ENCODE measurements around the gene KRTAP5-2. TPM values are rescaled to one million over a fixed set of nuclear protein-coding genes. Genes with fewer than 3 reads are reported as not detected.

Gene KRTAP5-2
- total RNA-seq, 1 donor from 2014 or later: not detected

DNA sequence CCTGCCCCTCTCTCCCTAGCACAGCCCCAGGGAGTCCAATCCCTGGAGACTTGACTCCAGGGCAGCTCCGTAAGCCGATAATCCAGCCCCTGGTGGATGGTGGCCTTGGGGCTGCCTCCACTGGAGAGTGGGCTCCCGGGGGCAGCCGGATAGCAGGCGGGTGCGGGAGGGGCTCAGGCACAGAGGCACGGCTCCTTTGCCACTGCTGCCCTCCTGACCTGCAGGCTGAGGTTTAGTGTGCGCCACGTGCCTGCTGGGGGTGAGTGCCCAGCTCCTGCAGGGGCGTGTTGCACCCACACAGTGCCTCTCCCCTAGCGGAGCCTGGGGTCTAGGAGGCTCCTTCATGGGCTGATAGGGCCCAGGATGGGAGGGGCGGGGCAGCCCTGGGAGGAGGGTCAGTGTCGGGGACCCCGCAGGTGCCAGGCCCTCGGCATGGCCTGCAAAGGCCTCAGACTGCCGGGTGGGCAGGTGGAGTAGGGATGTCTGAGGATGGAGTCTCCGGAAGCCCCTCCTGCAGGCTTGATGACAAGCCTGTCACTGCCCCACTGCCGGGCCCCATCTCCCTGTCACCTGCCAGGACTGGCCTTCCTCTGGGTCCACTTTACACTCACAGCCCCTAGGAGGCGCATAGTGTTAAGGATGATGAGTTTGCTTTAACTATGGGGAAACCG, 31.6 kb downstream of the KRTAP5-2 start:
- H3K4me1 Mint-ChIP-seq (ENCODE audit: unreplicated experiment): no peaks in the 10 kb centered on the region
- no peaks in the 10 kb centered on the region for H3K36me3 Mint-ChIP-seq (ENCODE audit: low read depth, unreplicated experiment)
- H3K27me3 Mint-ChIP-seq (ENCODE audit: unreplicated experiment): peaks cover 21% of the 10 kb centered on the region
- H3K27ac Mint-ChIP-seq (ENCODE audit: unreplicated experiment): no peak overlapping the region
- peak; percentile 5 for DNase-seq (ENCODE audit: low spot score)
- H3K9me3 Mint-ChIP-seq (ENCODE audit: unreplicated experiment): no peaks in the 10 kb centered on the region
- TF ChIP-seq, protein P1, sequence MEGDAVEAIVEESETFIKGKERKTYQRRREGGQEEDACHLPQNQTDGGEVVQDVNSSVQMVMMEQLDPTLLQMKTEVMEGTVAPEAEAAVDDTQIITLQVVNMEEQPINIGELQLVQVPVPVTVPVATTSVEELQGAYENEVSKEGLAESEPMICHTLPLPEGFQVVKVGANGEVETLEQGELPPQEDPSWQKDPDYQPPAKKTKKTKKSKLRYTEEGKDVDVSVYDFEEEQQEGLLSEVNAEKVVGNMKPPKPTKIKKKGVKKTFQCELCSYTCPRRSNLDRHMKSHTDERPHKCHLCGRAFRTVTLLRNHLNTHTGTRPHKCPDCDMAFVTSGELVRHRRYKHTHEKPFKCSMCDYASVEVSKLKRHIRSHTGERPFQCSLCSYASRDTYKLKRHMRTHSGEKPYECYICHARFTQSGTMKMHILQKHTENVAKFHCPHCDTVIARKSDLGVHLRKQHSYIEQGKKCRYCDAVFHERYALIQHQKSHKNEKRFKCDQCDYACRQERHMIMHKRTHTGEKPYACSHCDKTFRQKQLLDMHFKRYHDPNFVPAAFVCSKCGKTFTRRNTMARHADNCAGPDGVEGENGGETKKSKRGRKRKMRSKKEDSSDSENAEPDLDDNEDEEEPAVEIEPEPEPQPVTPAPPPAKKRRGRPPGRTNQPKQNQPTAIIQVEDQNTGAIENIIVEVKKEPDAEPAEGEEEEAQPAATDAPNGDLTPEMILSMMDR (IDR thresholded peaks at IDR 0.05; ENCODE audit: unreplicated experiment): no peak
- H3K4me3 Mint-ChIP-seq (ENCODE audit: unreplicated experiment): no peak overlapping the region

DNA sequence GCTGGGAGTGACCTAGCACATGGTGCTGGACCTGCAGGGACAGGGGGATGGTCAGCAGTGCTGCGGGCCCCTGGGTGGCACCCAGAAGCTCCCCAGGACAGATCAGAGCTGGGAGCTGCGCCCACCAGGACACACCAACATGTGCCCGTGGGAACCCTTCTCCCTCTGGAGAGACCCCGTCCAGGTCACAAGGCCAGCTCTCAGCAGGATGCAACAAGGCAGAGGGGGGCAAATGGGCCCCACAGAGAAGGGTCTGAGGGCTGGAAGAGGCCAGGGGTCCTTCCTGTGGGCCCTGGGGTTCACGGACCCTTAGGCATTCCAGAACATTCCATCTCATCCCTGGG, 32.2 kb downstream of the KRTAP5-2 start:
- Mint-ChIP-seq H3K27ac (ENCODE audit: unreplicated experiment) (no peak overlapping the region), H3K9me3 (ENCODE audit: unreplicated experiment) (no peaks in the 10 kb centered on the region), H3K4me3 (ENCODE audit: unreplicated experiment) (no peak overlapping the region), H3K27me3 (ENCODE audit: unreplicated experiment) (peaks cover 21% of the 10 kb centered on the region), H3K4me1 (ENCODE audit: unreplicated experiment) (no peaks in the 10 kb centered on the region), H3K36me3 (ENCODE audit: low read depth, unreplicated experiment) (no peaks in the 10 kb centered on the region)
- DNase-seq (ENCODE audit: low spot score): no peak
- TF ChIP-seq, protein P1 (IDR thresholded peaks at IDR 0.05; ENCODE audit: unreplicated experiment): no peak

DNA sequence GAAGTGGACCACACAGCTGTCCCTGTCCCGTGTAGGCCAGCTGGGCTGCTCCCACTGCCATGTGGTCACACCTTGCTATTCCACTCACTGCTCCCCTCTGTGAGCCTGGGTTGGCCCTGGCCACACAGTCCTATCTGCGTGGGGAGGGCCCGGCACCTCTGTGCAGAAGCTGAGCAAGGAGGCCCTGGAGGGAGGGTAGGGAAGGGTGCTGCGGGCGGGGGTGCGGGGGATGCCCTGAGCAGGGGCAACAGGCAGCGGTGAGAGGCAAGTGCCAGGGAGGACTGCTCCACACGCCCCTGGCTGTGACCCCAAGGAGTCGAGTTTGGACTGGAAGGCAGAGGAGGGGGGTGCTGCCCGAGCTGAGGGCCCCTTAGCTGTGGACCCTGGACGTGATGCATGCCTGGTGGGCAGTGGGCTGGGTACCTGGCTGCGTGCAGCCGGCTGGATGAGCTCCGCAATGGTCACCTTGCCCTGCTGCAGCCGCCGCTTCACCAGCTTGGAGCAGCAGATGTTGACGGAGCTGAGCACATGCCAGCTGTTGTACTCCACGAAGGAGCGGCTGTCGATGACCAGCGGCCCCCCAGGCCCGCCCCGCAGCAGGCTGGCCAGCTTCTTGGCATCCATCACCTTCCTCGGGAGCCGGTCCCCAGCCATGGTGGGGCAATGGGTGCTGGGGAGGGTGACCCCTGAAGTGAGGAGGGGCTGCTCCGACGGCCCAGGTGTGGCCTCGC, 32.8 kb downstream of the KRTAP5-2 start:
- H3K9me3 Mint-ChIP-seq (ENCODE audit: unreplicated experiment): no peaks in the 10 kb centered on the region
- no peaks in the 10 kb centered on the region for H3K36me3 Mint-ChIP-seq (ENCODE audit: low read depth, unreplicated experiment)
- no peak overlapping the region for H3K27ac Mint-ChIP-seq (ENCODE audit: unreplicated experiment)
- no peaks in the 10 kb centered on the region for H3K4me1 Mint-ChIP-seq (ENCODE audit: unreplicated experiment)
- peak; percentile 3 for DNase-seq (ENCODE audit: low spot score)
- TF ChIP-seq, protein P1 (IDR thresholded peaks at IDR 0.05; ENCODE audit: unreplicated experiment): no peak
- peaks cover 20% of the 10 kb centered on the region for H3K27me3 Mint-ChIP-seq (ENCODE audit: unreplicated experiment)
- H3K4me3 Mint-ChIP-seq (ENCODE audit: unreplicated experiment): no peak overlapping the region

DNA sequence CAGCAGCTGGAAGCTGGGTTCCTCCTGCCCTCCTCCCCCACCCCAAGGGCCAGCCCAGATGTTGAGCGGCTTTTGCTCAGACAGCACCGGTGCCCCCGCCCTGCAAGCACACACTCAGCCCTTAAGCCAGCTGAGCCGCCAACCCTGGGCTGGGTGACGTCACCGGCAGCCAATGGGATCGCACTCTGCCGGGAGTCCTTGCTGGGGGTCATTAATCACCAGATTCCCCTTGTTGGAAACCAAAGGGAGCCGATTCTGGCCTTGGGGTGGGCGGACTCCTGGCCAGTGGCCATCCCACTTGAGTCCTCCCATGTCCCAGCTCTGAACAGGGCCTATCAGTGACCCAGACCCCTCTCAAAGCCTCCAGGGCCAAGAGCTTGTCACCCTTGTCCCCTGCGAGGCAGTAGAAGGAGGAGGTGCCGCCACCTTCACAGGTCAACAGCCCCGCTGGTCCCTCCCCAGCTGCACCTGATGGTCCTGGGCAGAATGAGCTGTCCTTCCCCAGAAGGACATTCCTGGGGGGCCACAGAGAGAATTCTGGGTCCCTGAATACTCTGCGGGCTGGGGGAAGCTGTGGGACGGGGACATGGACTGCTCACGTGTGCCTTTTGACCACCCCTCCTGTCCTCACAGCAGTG, 33.4 kb downstream of the KRTAP5-2 start:
- Mint-ChIP-seq H3K36me3 (ENCODE audit: low read depth, unreplicated experiment) (no peaks in the 10 kb centered on the region), H3K4me1 (ENCODE audit: unreplicated experiment) (no peaks in the 10 kb centered on the region), H3K27me3 (ENCODE audit: unreplicated experiment) (peaks cover 18% of the 10 kb centered on the region), H3K27ac (ENCODE audit: unreplicated experiment) (no peak overlapping the region), H3K4me3 (ENCODE audit: unreplicated experiment) (no peak overlapping the region), H3K9me3 (ENCODE audit: unreplicated experiment) (no peaks in the 10 kb centered on the region)
- TF ChIP-seq, protein P1 (IDR thresholded peaks at IDR 0.05; ENCODE audit: unreplicated experiment): no peak
- DNase-seq (ENCODE audit: low spot score): peak; percentile 53
